HCT116 (cell line): ENCODE results near the gene CCDC3. TPM values are rescaled to one million over a fixed set of nuclear protein-coding genes. Genes with fewer than 3 reads are reported as not detected.

Experiments used
- ATAC-seq: fragments of 200-7000 bp; cut with Tn5 transposase; 2 replicates; pipeline ENCODE4 v1.9.1; 2020; ENCODE audit warnings: mild to moderate bottlenecking, moderate library complexity
- BruUV-seq: library from RNA; stranded (reverse); fragments of 400-500 nt; replicated peaks from 2 replicates; lab custom pipeline; 2021; lab: Mats Ljungman, UMichigan
- CTCF ChIA-PET: fragments of 300-600 bp; sonication (Branson Sonifier 250); formaldehyde crosslinking; loops from one replicate; lab custom pipeline; 2021; ENCODE audit warnings: antibody characterized with exemption; lab: Charles Lee
- POLR2A ChIA-PET: fragments of 300-600, 350-600 bp; sonication (Branson Sonifier 250); formaldehyde crosslinking; loops from one replicate; lab custom pipeline; 2021; ENCODE audit warnings: antibody characterized with exemption; lab: Charles Lee
- RAD21 ChIA-PET, 2 experiments: fragments of 300-600 bp; sonication (Branson Sonifier 250); formaldehyde crosslinking; loops; one replicate each; lab custom pipeline; 2023; ENCODE audit warnings: low total read pairs in 2 of 2; ENCODE audit not compliant: uncharacterized antibody in 2 of 2, unreplicated experiment in 2 of 2, low non-redundant PET in 1 of 2; lab: Charles Lee
- DNase-seq: peaks from one replicate; pipeline ENCODE4 v3.0.0-alpha.2; 2010; ENCODE audit warnings: low read depth, low spot score
- H2AFZ ChIP-seq: fragments of 200-600 bp; shearing (Covaris generic), sonication (generic); 2 replicates; pipeline ENCODE4 v1.6.1; 2017; ENCODE audit warnings: low read depth, mixed run types, mixed read lengths, antibody characterized with exemption, low read length; ENCODE audit not compliant: poor library complexity, severe bottlenecking
- H3K27ac ChIP-seq: 2 replicates; pipeline ENCODE4 v1.5.1; 2012; ENCODE audit warnings: low read depth, low read length
- H3K27me3 ChIP-seq: fragments of 200-600 bp; sonication (generic); 2 replicates; pipeline ENCODE4 v1.6.1; 2016; ENCODE audit warnings: mixed run types, low read length, mixed read lengths; ENCODE audit not compliant: insufficient read depth
- H3K36me3 ChIP-seq, 2 experiments: fragments of 200-500 bp in 1 of 2; fragments of 200-600 bp in 1 of 2; sonication (Bioruptor generic) in 1 of 2; sonication (generic) in 1 of 2; 2 replicates each; pipeline versions ENCODE4 v1.5.1 to v1.6.1; 2014 to 2016; ENCODE audit warnings: low read length in 2 of 2, inconsistent platforms in 1 of 2, mixed read lengths in 1 of 2, mixed run types in 1 of 2; ENCODE audit not compliant: insufficient read depth in 2 of 2, control insufficient read depth in 1 of 2
- H3K4me1 ChIP-seq, 2 experiments: fragments of 200-600 bp in 1 of 2; sonication (generic) in 1 of 2; 2 replicates each; pipeline versions ENCODE4 v1.5.1 to v1.6.1; 2012 to 2017; ENCODE audit warnings: low read length in 2 of 2, inconsistent platforms in 1 of 2, mild to moderate bottlenecking in 1 of 2, mixed read lengths in 1 of 2, mixed run types in 1 of 2, moderate library complexity in 1 of 2; ENCODE audit not compliant: insufficient read depth in 2 of 2, control insufficient read depth in 1 of 2
- H3K4me2 ChIP-seq: fragments of 200-600 bp; sonication (generic); 2 replicates; pipeline ENCODE4 v1.6.1; 2017; ENCODE audit warnings: mixed run types, low read length, mixed read lengths
- H3K4me3 ChIP-seq, 2 experiments: fragments of 200-600 bp in 1 of 2; sonication (generic) in 1 of 2; replicated peaks in 1 of 2; 2 replicates each; pipeline ENCODE4 v1.5.1; 2011 to 2016; ENCODE audit warnings: low read length in 2 of 2, control low read depth in 1 of 2, low read depth in 1 of 2, mild to moderate bottlenecking in 1 of 2, mixed read lengths in 1 of 2, mixed run types in 1 of 2
- H3K79me2 ChIP-seq: fragments of 200-600 bp; sonication (generic); 2 replicates; pipeline ENCODE4 v1.6.1; 2017; ENCODE audit warnings: mild to moderate bottlenecking, mixed run types, low read length, moderate library complexity, mixed read lengths; ENCODE audit not compliant: insufficient read depth
- H3K9ac ChIP-seq: fragments of 200-600 bp; sonication (generic); 2 replicates; pipeline ENCODE4 v1.6.1; 2016; ENCODE audit warnings: low read length, mixed read lengths
- H3K9me2 ChIP-seq: fragments of 200-600 bp; sonication (generic), shearing (Covaris generic); 2 replicates; pipeline ENCODE4 v1.6.1; 2017; ENCODE audit warnings: mixed run types, mild to moderate bottlenecking, moderate library complexity; ENCODE audit not compliant: insufficient read depth
- H3K9me3 ChIP-seq, 2 experiments: fragments of 200-500 bp in 1 of 2; fragments of 200-600 bp in 1 of 2; sonication (Bioruptor generic) in 1 of 2; sonication (generic) in 1 of 2; 2 replicates each; pipeline ENCODE4 v1.6.1; 2014 to 2017; ENCODE audit warnings: low read length in 2 of 2, mixed read lengths in 2 of 2, inconsistent platforms in 1 of 2, low read depth in 1 of 2, mild to moderate bottlenecking in 1 of 2, mixed run types in 1 of 2, moderate library complexity in 1 of 2; ENCODE audit not compliant: control insufficient read depth in 1 of 2, insufficient read depth in 1 of 2
- H4K20me1 ChIP-seq: fragments of 200-600 bp; sonication (generic), shearing (Covaris generic); 2 replicates; pipeline ENCODE4 v1.6.1; 2017; ENCODE audit warnings: mixed run types, mild to moderate bottlenecking, moderate library complexity; ENCODE audit not compliant: insufficient read depth
- CTCF ChIP-seq, 3 experiments: fragments of 200-600 bp in 1 of 3; sonication (generic) in 1 of 3; IDR thresholded peaks in 2 of 3; conservative IDR thresholded peaks in 1 of 3; 2 replicates each; pipeline ENCODE4 v1.5.1; 2012 to 2017; ENCODE audit warnings: low read depth in 2 of 3, low read length in 2 of 3, antibody characterized with exemption in 1 of 3, borderline replicate concordance in 1 of 3, control low read depth in 1 of 3, mild to moderate bottlenecking in 1 of 3, mixed read lengths in 1 of 3, mixed run types in 1 of 3, moderate library complexity in 1 of 3; ENCODE audit not compliant: insufficient read depth in 1 of 3
- ELF1 ChIP-seq: IDR thresholded peaks from 2 replicates; pipeline ENCODE4 v1.6.1; 2012; ENCODE audit warnings: low read depth, borderline replicate concordance
- JUND ChIP-seq: IDR thresholded peaks from 2 replicates; pipeline ENCODE4 v1.6.1; 2012
- POLR2A ChIP-seq: IDR thresholded peaks from 2 replicates; pipeline ENCODE4 v1.7.0; 2011; ENCODE audit warnings: borderline replicate concordance; ENCODE audit not compliant: insufficient read depth, insufficient read length; ENCODE audit errors: extremely low read depth
- SIN3A ChIP-seq: IDR thresholded peaks from 2 replicates; pipeline ENCODE4 v1.6.1; 2012; ENCODE audit warnings: low read depth
- TCF7L2 ChIP-seq: IDR thresholded peaks from 2 replicates; pipeline ENCODE4 v1.7.0; 2011; ENCODE audit warnings: borderline replicate concordance, inconsistent platforms; ENCODE audit not compliant: insufficient read depth, insufficient read length; ENCODE audit errors: extremely low read depth
- ZBTB33 ChIP-seq: IDR thresholded peaks from 2 replicates; pipeline ENCODE4 v1.6.1; 2011; ENCODE audit warnings: mild to moderate bottlenecking, low read length, moderate library complexity; ENCODE audit not compliant: insufficient replicate concordance; ENCODE audit errors: extremely low read depth
- intact Hi-C: fragments of 100-400 bp; cut with micrococcal nuclease; formaldehyde crosslinking; loops from 2 replicates; pipeline ENCODE4 v1.10.0; 2022
- total RNA-seq: library from RNA; stranded (reverse); gene quantifications from one replicate; pipeline ENCODE4 v1.2.1, GENCODE V29; 2021; ENCODE audit not compliant: unreplicated experiment

CCDC3 gene
- total RNA-seq, 1 experiment from 2014 or later = 10.5 TPM

- ChIA-PET POLR2A (no interaction called here), RAD21 (no interaction called here), CTCF (no interaction called here)
- Histone ChIP-seq H2AFZ (no peak overlapping the region), H3K9me3 (no peaks in the 10 kb centered on the region), H3K79me2 (no peaks in the 10 kb centered on the region), H3K4me3 (no peak overlapping the region), H3K9ac (no peak overlapping the region), H3K4me1 (peaks cover 2 to 4% of the 10 kb centered on the region in 2 experiments; a peak in 2 of 4 replicates), H3K27me3 (0 out of 2 replicates have a peak, but pooled peaks cover 4% of the 10 kb centered on the region), H3K36me3 (no peaks in the 10 kb centered on the region), H3K27ac (no peak overlapping the region), H4K20me1 (no peaks in the 10 kb centered on the region), H3K9me2 (no peaks in the 10 kb centered on the region), H3K4me2 (no peak overlapping the region)
- DNase-seq (no peak), ATAC-seq (no peak)
- no TSS peak for BruUV-seq
- TF ChIP-seq JUND (no peak), TCF7L2 (no peak), ELF1 (no peak), ZBTB33 (no peak), SIN3A (no peak), CTCF (IDR thresholded peaks at IDR 0.05 in 2 of 3, conservative IDR thresholded peaks at IDR 0.05 in 1 of 3; ENCODE audit: borderline replicate concordance in 1 of 3, insufficient read depth in 1 of 3, low read depth in 2 of 3, low read length in 2 of 3) (no peak), POLR2A (no peak)
- intact Hi-C loops = no loop called here
Observed at GRCh38 chr10:12852687-12853086, 148.8 kb downstream of the CCDC3 start.
